SK-N-MC (cell line): ENCODE data around the gene ZNF773.
"Not testable (repeated sequence)": the region's sequence is repeated elsewhere in the genome, so short reads cannot be mapped to it uniquely, and the experiment has no call there.

ENCODE experiments used
- EZH2 ChIP-seq: fragments of 200-600 bp; sonication (generic); IDR thresholded peaks from one replicate; pipeline ENCODE4 v1.6.1; 2017; ENCODE audit warnings: antibody characterized with exemption
- FOXP2 ChIP-seq: optimal IDR thresholded peaks from 2 replicates; pipeline ENCODE3; 2011; ENCODE audit warnings: mild to moderate bottlenecking, moderate library complexity; ENCODE audit not compliant: insufficient read depth; ENCODE audit errors: extremely low read length, control extremely low read depth
- POLR2AphosphoS5 ChIP-seq: IDR thresholded peaks from 2 replicates; pipeline ENCODE4 v1.6.1; 2012; ENCODE audit warnings: mild to moderate bottlenecking, low read depth, low read length, borderline replicate concordance

DNA sequence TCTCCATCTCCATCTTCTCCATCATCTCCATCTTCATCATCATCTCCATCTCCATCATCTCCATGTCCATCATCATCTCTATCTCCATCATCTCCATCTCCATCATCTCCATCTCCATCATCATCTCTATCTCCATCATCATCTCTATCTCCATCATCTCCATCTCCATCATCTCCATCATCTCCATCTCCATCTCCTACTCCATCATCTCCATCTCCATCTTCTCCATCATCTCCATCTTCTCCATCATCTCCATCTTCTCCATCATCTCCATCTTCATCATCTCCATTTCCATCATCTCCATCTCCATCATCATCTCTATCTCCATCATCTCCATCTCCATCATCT, 432 bp upstream of the ZNF773 start:
- TF ChIP-seq EZH2, POLR2AphosphoS5, FOXP2: not testable (repeated sequence)
